Measurements from ENCODE around the gene NHLH2.

GRCh38 chr1:115828101-115829022, 12.6 kb downstream of the NHLH2 start:
- TF ChIP-seq CTCF (IDR thresholded peaks at IDR 0.05; ENCODE audit: insufficient read depth, low read length, poor library complexity, severe bottlenecking) (no peak), EZH2phosphoT487 (conservative IDR thresholded peaks at IDR 0.05; ENCODE audit: low read length) (no peak)

All from SU-DHL-6 (cell line).